Aorta (tissue), 5 donors: ENCODE results near the gene ANKRD27. TPM values are rescaled to one million over a fixed set of nuclear protein-coding genes. Genes with fewer than 3 reads are reported as not detected.
"Not testable (repeated sequence)": the region's sequence is repeated elsewhere in the genome, so short reads cannot be mapped to it uniquely, and the experiment has no call there.

Experiments
- ATAC-seq: fragments of 200-7000 bp; cut with Tn5 transposase; one replicate; pipeline ENCODE4 v1.9.1; 2022; ENCODE audit warnings: moderate library complexity; ENCODE audit not compliant: low FRiP score
- DNase-seq, 2 donors: peaks; one replicate each; pipeline ENCODE4 v3.0.0-alpha.2; 2020
- H3K27ac ChIP-seq, 2 donors: one replicate each; pipeline ENCODE4 v1.5.1; 2013; ENCODE audit warnings: low read length in 2 of 2, mild to moderate bottlenecking in 2 of 2, moderate library complexity in 2 of 2, control low read depth in 1 of 2, inconsistent platforms in 1 of 2, low read depth in 1 of 2
- H3K27me3 ChIP-seq, 2 donors: one replicate each; pipeline ENCODE4 v1.6.1; 2013; ENCODE audit warnings: control low read depth in 1 of 2, low read length in 1 of 2, mild to moderate bottlenecking in 1 of 2, moderate library complexity in 1 of 2; ENCODE audit not compliant: insufficient read depth in 2 of 2, control insufficient read depth in 1 of 2
- H3K36me3 ChIP-seq, 2 donors: one replicate each; pipeline ENCODE4 v1.6.1; 2013; ENCODE audit warnings: control low read depth in 1 of 2, low read length in 1 of 2, mild to moderate bottlenecking in 1 of 2; ENCODE audit not compliant: insufficient read depth in 2 of 2, control insufficient read depth in 1 of 2
- H3K4me1 ChIP-seq, 2 donors: one replicate each; pipeline ENCODE4 v1.6.1; 2013; ENCODE audit warnings: low read length in 2 of 2, control low read depth in 1 of 2, mild to moderate bottlenecking in 1 of 2, moderate library complexity in 1 of 2; ENCODE audit not compliant: insufficient read depth in 2 of 2, control insufficient read depth in 1 of 2
- H3K4me3 ChIP-seq, 2 donors: one replicate each; pipeline ENCODE4 v1.5.1; 2013; ENCODE audit warnings: low read length in 2 of 2, control low read depth in 1 of 2, mild to moderate bottlenecking in 1 of 2
- H3K9me3 ChIP-seq: one replicate; pipeline ENCODE4 v1.6.1; 2013; ENCODE audit warnings: mild to moderate bottlenecking, low read length; ENCODE audit not compliant: control insufficient read depth
- WGBS, 2 donors: extraction: QIAGEN DNeasy Blood & Tissue Kit; methylation state at CpG; one replicate each; pipeline ENCODE4 v1.1.7; 2013; 5-methylcytosine and 5-hydroxymethylcytosine counted together
- intact Hi-C, 2 donors: fragments of 100-400 bp; cut with DNase I; formaldehyde crosslinking; loops; one replicate each; pipeline versions ENCODE4 v1.14.2 to v1.15.0; 2022
- polyA plus RNA-seq, 2 donors: library from polyadenylated mRNA; stranded (reverse); fragments of 200-250 nt; gene quantifications; one replicate each; pipeline ENCODE4 v1.2.3, GENCODE V29; 2013
- total RNA-seq, 2 donors: library from RNA; stranded (reverse); fragmentation: NEBNext Ultra II Directional; extraction: Animal tissue kit (Norgen Biotek cat#: 25700); gene quantifications; one replicate each; pipeline ENCODE4 v1.2.1, GENCODE V29; 2021
- donor health status: healthy with polysubstance abuse.
- donor health status: Bipolar disorder and iron deficiency.
- donor health status: DM: no; HTN: no; CAD: no.
- donor health status: DM: no; HTN: no; CAD: no.
- donor health status: DM: yes; HTN: yes; CAD: no.

The ANKRD27 gene
- total and polyA plus RNA-seq, 4 donors: 11.0 to 30.9 (median 21.1) TPM

DNA sequence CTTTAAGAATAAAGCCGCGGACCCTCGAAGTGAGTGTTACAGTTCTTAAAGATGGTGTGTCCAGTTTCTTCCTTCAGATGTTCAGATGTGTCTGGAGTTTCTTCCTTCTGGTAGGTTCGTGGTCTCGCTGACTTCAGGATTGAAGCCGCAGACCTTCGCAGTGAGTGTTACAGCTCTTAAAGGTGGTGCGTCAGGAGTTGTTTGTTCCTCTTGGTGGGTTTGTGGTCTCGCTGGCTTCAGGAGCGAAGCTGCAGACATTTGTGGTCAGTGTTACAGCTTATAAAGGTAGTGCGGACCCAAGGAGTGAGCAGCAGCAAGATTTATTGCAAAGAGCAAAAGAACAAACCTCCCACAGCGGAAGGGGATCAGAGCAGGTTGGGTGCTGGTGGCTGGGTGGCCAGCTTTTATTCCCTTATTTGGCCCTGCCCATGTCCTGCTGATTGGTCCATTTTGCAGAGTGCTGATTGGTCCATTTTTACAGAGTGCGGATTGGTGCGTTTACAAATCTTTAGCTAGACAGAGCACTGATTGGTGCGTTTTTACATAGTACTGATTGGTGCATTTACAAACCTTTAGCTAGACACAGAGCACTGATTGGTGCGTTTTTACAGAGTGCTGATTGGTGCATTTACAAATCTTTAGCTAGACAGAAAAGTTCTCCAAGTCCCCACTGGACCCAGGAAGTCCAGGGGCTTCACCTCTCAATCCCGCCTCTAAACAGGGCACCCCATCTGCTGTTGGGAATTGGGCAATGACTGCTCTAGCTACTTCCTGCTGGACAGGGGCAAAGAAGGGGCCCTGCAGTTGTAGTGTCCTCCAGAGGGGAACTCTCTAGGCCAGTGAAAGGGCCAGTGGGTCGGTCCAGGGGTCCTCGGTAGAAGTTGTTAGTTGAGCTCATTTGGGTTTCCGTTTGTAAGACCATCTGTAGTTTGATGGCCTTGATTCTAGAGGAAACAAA, 18.4 kb upstream of the ANKRD27 start:
- ATAC-seq: not testable (repeated sequence)

DNA sequence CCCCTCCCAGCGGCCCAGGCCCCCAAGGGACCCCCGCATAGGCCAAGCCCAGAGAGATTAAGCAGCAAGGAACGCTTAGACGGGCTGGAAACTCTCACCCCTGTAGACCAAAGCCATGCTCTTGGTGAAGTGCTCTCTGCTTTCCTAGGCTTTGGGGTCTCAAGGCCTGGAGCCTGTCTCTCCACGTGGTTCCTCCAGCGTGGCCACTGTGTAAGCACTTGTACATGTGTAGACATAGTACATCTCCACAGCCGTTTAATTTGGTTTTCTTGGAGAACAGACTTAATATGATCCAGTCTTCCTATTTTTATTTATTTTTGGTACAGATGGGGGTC, 17.7 kb upstream of the ANKRD27 start:
- Histone ChIP-seq H3K4me3 (peak overlapping the region; percentile 76 to 81), H3K4me1 (no peaks in the 10 kb centered on the region), H3K36me3 (no peaks in the 10 kb centered on the region), H3K27me3 (no peaks in the 10 kb centered on the region), H3K27ac (no peak overlapping the region), H3K9me3 (no peaks in the 10 kb centered on the region)
- 36 to 50% methylated on average over 7 of the region's 7 CpGs for whole genome bisulfite sequencing, 2 donors
- ATAC-seq: peak; percentile 45
- intact Hi-C loops: no loop called here
- no peak for DNase-seq

More for the DNA sequence above, 18.4 kb upstream of the ANKRD27 start:
- H3K9me3 ChIP-seq, H3K27me3 ChIP-seq, DNase-seq, intact Hi-C loops, H3K27ac ChIP-seq, H3K36me3 ChIP-seq, H3K4me1 ChIP-seq: not testable (repeated sequence)
- H3K4me3 ChIP-seq: peak overlapping the region in 1 of 2 donors; percentile 76
- WGBS, 2 donors: 95 to 97% methylated on average over 20 of the region's 20 CpGs

GRCh38 chr19:32691952-32692726, 17.2 kb upstream of the ANKRD27 start:
- no peaks in the 10 kb centered on the region for H3K36me3 ChIP-seq
- H3K4me1 ChIP-seq: no peaks in the 10 kb centered on the region
- DNase-seq (peak; percentile 86 to 88), ATAC-seq (peak; percentile 88)
- no peaks in the 10 kb centered on the region for H3K27me3 ChIP-seq
- H3K9me3 ChIP-seq: no peaks in the 10 kb centered on the region
- intact Hi-C loops: loop anchor here in 1 of 2 donors (2.0 kb wide), 1 partner anchor 17 kb away; the partner anchor contains the start of genes ANKRD27 and RGS9BP
- 5 to 8% methylated on average over 80 to 93 of the region's 93 CpGs for WGBS, 2 donors
- H3K4me3 ChIP-seq: peak overlapping the region; percentile 76 to 81
- H3K27ac ChIP-seq: peak overlapping the region; percentile 58 to 69

- Histone ChIP-seq H3K4me1 (no peaks in the 10 kb centered on the region), H3K27ac (peak within 1 kb of the TSS; percentile 58 to 69), H3K27me3 (no peaks in the 10 kb centered on the region), H3K4me3 (peak within 1 kb of the TSS; percentile 76 to 81), H3K36me3 (peaks cover 0 to 1% of the 10 kb centered on the region in 2 donors), H3K9me3 (no peaks in the 10 kb centered on the region)
- intact Hi-C loops: loop anchor here in 1 of 2 donors (2.0 kb wide), 1 partner anchor 17 kb away; the partner anchor contains the start of genes ANKRD27 and RGS9BP
- peak; percentile 92 to 94 for DNase-seq
- WGBS, 2 donors: 6% methylated on average over 31 to 32 of the region's 32 CpGs
- peak; percentile 97 for ATAC-seq
Observed at GRCh38 chr19:32691291-32691951, 16.4 kb upstream of the ANKRD27 start, which contains the start of gene NUDT19. TSS of gene NUDT19 (plus strand) at chr19:32691821. CDS start at chr19:32691961, 140 bp downstream.

DNA sequence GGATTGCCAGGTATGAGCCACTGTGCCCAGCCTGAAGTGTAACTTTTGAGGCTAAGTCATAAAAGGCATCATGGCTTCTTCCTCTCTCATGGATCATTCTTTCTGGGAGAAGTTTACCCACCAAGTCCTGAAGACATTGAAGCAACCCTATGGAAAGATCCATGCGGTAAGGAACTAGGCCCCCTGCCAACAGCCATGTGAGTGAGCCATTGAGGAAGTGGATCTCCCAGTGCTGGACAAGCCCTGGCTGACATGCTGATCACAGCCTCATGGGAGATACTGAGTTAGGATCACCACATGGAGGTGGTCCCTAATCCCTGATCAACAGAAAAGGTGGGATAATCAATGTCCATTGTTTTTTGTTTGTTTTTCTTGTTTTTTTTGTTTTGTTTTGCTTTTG, 13.3 kb upstream of the ANKRD27 start:
- intact Hi-C loops: no loop called here
- no peak overlapping the region for H3K4me3 ChIP-seq
- 90 to 97% methylated on average over 1 of the region's 1 CpG for WGBS, 2 donors

GRCh38 chr19:32687681-32688080, 12.7 kb upstream of the ANKRD27 start:
- Histone ChIP-seq H3K9me3 (no peaks in the 10 kb centered on the region), H3K4me3 (no peak overlapping the region), H3K27me3 (no peaks in the 10 kb centered on the region), H3K36me3 (peaks cover 0 to 1% of the 10 kb centered on the region in 2 donors), H3K4me1 (no peaks in the 10 kb centered on the region), H3K27ac (no peak overlapping the region)
- intact Hi-C loops: no loop called here
- WGBS, 2 donors: 83 to 85% methylated on average over 4 of the region's 4 CpGs
- DNase-seq (no peak), ATAC-seq (no peak)

More for the DNA sequence above, 13.3 kb upstream of the ANKRD27 start:
- ATAC-seq (no peak), DNase-seq (peak in 1 of 2 donors; percentile 78)
- no peaks in the 10 kb centered on the region for H3K4me1 ChIP-seq
- H3K27me3 ChIP-seq: no peaks in the 10 kb centered on the region
- no peak overlapping the region for H3K27ac ChIP-seq
- no peaks in the 10 kb centered on the region for H3K9me3 ChIP-seq
- peaks cover 0 to 1% of the 10 kb centered on the region in 2 donors for H3K36me3 ChIP-seq

- ATAC-seq: no peak
- intact Hi-C loops: no loop called here
Observed at GRCh38 chr19:32686847-32687475, 12.0 kb upstream of the ANKRD27 start.

GRCh38 chr19:32682317-32682716, 7.3 kb upstream of the ANKRD27 start:
- intact Hi-C loops: no loop called here

More at GRCh38 chr19:32686847-32687475, 12.0 kb upstream of the ANKRD27 start:
- Histone ChIP-seq H3K36me3 (peaks cover 0 to 1% of the 10 kb centered on the region in 2 donors), H3K27ac (no peak overlapping the region), H3K4me3 (no peak overlapping the region), H3K9me3 (no peaks in the 10 kb centered on the region), H3K4me1 (no peaks in the 10 kb centered on the region), H3K27me3 (no peaks in the 10 kb centered on the region)
- 91 to 93% methylated on average over 6 of the region's 6 CpGs for WGBS, 2 donors
- DNase-seq: no peak

More at GRCh38 chr19:32682317-32682716, 7.3 kb upstream of the ANKRD27 start:
- H3K36me3 ChIP-seq: peaks cover 0 to 1% of the 10 kb centered on the region in 2 donors
- H3K9me3 ChIP-seq: no peaks in the 10 kb centered on the region
- WGBS, 2 donors: 90 to 93% methylated on average over 4 of the region's 4 CpGs
- H3K4me3 ChIP-seq: no peak overlapping the region
- no peaks in the 10 kb centered on the region for H3K27me3 ChIP-seq
- no peak overlapping the region for H3K27ac ChIP-seq
- ATAC-seq (no peak), DNase-seq (no peak)
- H3K4me1 ChIP-seq: no peaks in the 10 kb centered on the region
